Fibroblast of lung (primary cell): ENCODE measurements around the gene VSTM5.

Experiments
- CTCF ChIP-seq, 2 donors: IDR thresholded peaks in 1 of 2; conservative IDR thresholded peaks in 1 of 2; 1 replicate in 1 of 2; 2 replicates in 1 of 2; pipeline ENCODE4 v1.5.1; 2011 to 2012; ENCODE audit warnings: low read length in 2 of 2, control low read depth in 1 of 2, inconsistent platforms in 1 of 2, low read depth in 1 of 2, mild to moderate bottlenecking in 1 of 2
- EZH2 ChIP-seq: IDR thresholded peaks from 2 replicates; pipeline ENCODE4 v1.5.1; 2012; ENCODE audit warnings: low read length, control low read depth, mild to moderate bottlenecking; ENCODE audit errors: missing control alignments

- TF ChIP-seq CTCF (conservative IDR thresholded peaks at IDR 0.05 in 1 of 2, IDR thresholded peaks at IDR 0.05 in 1 of 2; ENCODE audit: low read depth in 1 of 2, low read length in 2 of 2) (no peak), EZH2 (no peak)
Observed at GRCh38 chr11:93849751-93850593, 446 bp downstream of the VSTM5 start.
